ENCODE measurements around the gene RPS26. TPM values are rescaled to one million over a fixed set of nuclear protein-coding genes. Genes with fewer than 3 reads are reported as not detected.
A peak's percentile ranks its signal among the peaks of the same experiment; 100 is the strongest.

RPS26 gene
- total RNA-seq, 1 donor from 2014 or later = 45.9 TPM

DNA sequence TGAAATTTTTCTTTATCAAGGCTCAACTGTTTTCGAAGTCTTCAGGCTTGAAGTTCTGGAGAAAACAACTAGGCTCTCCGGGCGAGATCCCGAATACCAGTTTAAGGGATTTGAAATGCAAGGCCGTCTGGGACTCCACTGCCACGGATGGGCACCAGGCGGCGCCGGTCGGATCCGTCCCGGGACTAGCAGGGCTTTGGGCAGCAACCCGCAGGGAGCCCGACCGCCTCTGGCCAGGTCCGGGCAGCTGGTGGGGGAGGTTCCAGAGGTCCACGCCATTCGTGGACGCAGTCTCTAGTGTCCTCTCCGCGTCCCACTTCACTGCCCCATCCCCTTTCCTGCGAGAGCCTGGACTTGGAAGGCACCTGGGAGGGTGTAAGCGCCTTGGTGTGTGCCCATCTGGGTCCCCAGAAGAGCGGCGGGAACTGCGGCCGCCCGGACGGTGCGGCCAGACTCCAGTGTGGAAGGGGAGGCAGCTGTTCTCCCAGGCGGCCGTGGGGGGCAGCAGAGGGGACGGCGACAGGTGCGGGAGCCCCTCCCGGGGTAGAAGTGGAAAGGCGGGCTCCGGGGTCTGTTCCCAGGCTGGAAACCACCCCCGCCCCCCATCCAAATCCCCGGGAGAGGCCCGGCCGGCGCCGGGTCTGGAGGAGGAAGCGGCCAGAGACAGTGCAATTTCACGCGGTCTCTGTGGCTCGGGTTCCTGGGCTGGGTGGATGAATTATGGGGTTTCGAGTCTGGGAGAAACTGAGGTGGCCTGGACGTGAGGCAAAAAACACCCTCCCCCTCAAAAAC, 37.4 kb downstream of the RPS26 start:
- peaks cover 26% of the 10 kb centered on the region for H3K27me3 ChIP-seq (ENCODE audit: insufficient read depth, low read length)
- no peak overlapping the region for H3K27ac Mint-ChIP-seq (ENCODE audit: unreplicated experiment)
- DNase-seq (ENCODE audit: low read depth) = peak; percentile 58
- H3K27me3 Mint-ChIP-seq (ENCODE audit: low read depth, unreplicated experiment) = peaks cover 6% of the 10 kb centered on the region
- peak overlapping the region; percentile 95 for H2AFZ ChIP-seq (ENCODE audit: low read depth, low read length)
- peak overlapping the region; percentile 99 for H3K4me2 ChIP-seq (ENCODE audit: low read length)
- TF ChIP-seq EZH2 (IDR thresholded peaks at IDR 0.05; ENCODE audit: insufficient read depth, low read length) = no peak
- TF ChIP-seq, protein P1, sequence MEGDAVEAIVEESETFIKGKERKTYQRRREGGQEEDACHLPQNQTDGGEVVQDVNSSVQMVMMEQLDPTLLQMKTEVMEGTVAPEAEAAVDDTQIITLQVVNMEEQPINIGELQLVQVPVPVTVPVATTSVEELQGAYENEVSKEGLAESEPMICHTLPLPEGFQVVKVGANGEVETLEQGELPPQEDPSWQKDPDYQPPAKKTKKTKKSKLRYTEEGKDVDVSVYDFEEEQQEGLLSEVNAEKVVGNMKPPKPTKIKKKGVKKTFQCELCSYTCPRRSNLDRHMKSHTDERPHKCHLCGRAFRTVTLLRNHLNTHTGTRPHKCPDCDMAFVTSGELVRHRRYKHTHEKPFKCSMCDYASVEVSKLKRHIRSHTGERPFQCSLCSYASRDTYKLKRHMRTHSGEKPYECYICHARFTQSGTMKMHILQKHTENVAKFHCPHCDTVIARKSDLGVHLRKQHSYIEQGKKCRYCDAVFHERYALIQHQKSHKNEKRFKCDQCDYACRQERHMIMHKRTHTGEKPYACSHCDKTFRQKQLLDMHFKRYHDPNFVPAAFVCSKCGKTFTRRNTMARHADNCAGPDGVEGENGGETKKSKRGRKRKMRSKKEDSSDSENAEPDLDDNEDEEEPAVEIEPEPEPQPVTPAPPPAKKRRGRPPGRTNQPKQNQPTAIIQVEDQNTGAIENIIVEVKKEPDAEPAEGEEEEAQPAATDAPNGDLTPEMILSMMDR (IDR thresholded peaks at IDR 0.05; ENCODE audit: insufficient read depth, low read depth, low read length) = peak; percentile 58
- no peaks in the 10 kb centered on the region for H3K79me2 ChIP-seq (ENCODE audit: insufficient read depth, low read length)
- no peaks in the 10 kb centered on the region for H3K9me3 ChIP-seq (ENCODE audit: insufficient read depth, low read depth, low read length)
- H3K36me3 ChIP-seq (ENCODE audit: insufficient read depth, low read length) = no peaks in the 10 kb centered on the region
- no peaks in the 10 kb centered on the region for H3K4me1 Mint-ChIP-seq (ENCODE audit: low read depth, unreplicated experiment)
- peak overlapping the region; percentile 68 for H3K9ac ChIP-seq (ENCODE audit: low read length)
- no peak overlapping the region for H3K27ac ChIP-seq (ENCODE audit: low read depth, low read length)
- H3K4me3 Mint-ChIP-seq (ENCODE audit: unreplicated experiment) = peak overlapping the region; percentile 76
- no peaks in the 10 kb centered on the region for H4K20me1 ChIP-seq (ENCODE audit: insufficient read depth, low read length)
- H3K4me3 ChIP-seq (ENCODE audit: insufficient read depth, low read depth, low read length) = peak overlapping the region; percentile 68
- H3K4me1 ChIP-seq (ENCODE audit: insufficient read depth, low read length) = peaks cover 6% of the 10 kb centered on the region
- FAIRE-seq = no peak
- H3K36me3 Mint-ChIP-seq (ENCODE audit: low read depth, unreplicated experiment) = peaks cover 2% of the 10 kb centered on the region
- H3K9me3 Mint-ChIP-seq (ENCODE audit: unreplicated experiment) = no peaks in the 10 kb centered on the region

DNA sequence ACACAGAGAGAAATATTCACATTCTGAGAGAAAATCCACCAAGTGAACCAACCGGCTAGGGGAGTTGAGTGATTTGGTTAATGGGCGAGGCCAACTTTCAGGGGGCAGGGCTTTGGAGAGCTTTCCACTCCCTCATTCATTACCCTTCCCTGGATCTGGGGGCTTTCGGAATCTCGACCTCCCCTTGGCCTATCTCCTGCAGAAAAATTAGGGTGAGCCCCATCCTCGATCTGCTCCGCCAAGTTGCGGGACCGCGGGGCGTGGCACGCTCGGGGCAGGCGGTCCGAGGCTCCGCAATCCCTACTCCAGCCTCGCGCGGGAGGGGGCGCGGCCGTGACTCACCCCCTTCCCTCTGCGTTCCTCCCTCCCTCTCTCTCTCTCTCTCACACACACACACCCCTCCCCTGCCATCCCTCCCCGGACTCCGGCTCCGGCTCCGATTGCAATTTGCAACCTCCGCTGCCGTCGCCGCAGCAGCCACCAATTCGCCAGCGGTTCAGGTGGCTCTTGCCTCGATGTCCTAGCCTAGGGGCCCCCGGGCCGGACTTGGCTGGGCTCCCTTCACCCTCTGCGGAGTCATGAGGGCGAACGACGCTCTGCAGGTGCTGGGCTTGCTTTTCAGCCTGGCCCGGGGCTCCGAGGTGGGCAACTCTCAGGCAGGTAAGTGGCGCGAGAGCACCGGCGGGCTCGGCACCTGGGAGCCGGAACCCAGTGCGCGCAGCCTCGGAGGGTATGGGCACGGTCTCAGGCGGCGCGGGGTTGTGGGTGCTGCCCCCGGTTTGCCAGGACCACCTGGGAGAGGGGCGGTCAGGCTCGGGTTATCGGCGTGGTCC, 38.2 kb downstream of the RPS26 start, which contains the start of gene ERBB3:
ERBB3 (plus strand) TSS at position 443 of the 833 bp plus-strand sequence; CDS start at position 579, 136 bp downstream.
- no peaks in the 10 kb centered on the region for H3K36me3 ChIP-seq (ENCODE audit: insufficient read depth, low read length)
- peaks cover 6% of the 10 kb centered on the region for H3K4me1 ChIP-seq (ENCODE audit: insufficient read depth, low read length)

More for the DNA sequence above, 38.2 kb downstream of the RPS26 start, which contains the start of gene ERBB3:
- peak within 1 kb of the TSS; percentile 68 for H3K4me3 ChIP-seq (ENCODE audit: insufficient read depth, low read depth, low read length)
- peak within 1 kb of the TSS; percentile 99 for H3K4me2 ChIP-seq (ENCODE audit: low read length)
- H3K27ac ChIP-seq (ENCODE audit: low read depth, low read length) = no peak within 1 kb of the TSS
- peak within 1 kb of the TSS; percentile 95 for H2AFZ ChIP-seq (ENCODE audit: low read depth, low read length)
- H3K9me3 ChIP-seq (ENCODE audit: insufficient read depth, low read depth, low read length) = no peaks in the 10 kb centered on the region
- Mint-ChIP-seq H3K27ac (ENCODE audit: unreplicated experiment) (no peak within 1 kb of the TSS), H3K4me1 (ENCODE audit: low read depth, unreplicated experiment) (no peaks in the 10 kb centered on the region), H3K36me3 (ENCODE audit: low read depth, unreplicated experiment) (peaks cover 2% of the 10 kb centered on the region), H3K9me3 (ENCODE audit: unreplicated experiment) (no peaks in the 10 kb centered on the region), H3K4me3 (ENCODE audit: unreplicated experiment) (peak within 1 kb of the TSS; percentile 78), H3K27me3 (ENCODE audit: low read depth, unreplicated experiment) (peaks cover 6% of the 10 kb centered on the region)
- FAIRE-seq (no peak), DNase-seq (ENCODE audit: low read depth) (peak; percentile 81)
- peak within 1 kb of the TSS; percentile 68 for H3K9ac ChIP-seq (ENCODE audit: low read length)
- H3K79me2 ChIP-seq (ENCODE audit: insufficient read depth, low read length) = no peaks in the 10 kb centered on the region
- TF ChIP-seq, protein P1 (IDR thresholded peaks at IDR 0.05; ENCODE audit: insufficient read depth, low read depth, low read length) = no peak
- peak; percentile 40 for TF ChIP-seq EZH2 (IDR thresholded peaks at IDR 0.05; ENCODE audit: insufficient read depth, low read length)
- peaks cover 26% of the 10 kb centered on the region for H3K27me3 ChIP-seq (ENCODE audit: insufficient read depth, low read length)
- no peaks in the 10 kb centered on the region for H4K20me1 ChIP-seq (ENCODE audit: insufficient read depth, low read length)
